ENCODE measurements around the gene NMNAT3. TPM values are rescaled to one million over a fixed set of nuclear protein-coding genes. Genes with fewer than 3 reads are reported as not detected.
"Not testable (repeated sequence)": the region's sequence is repeated elsewhere in the genome, so short reads cannot be mapped to it uniquely, and the experiment has no call there.

NMNAT3 gene
- total RNA-seq, 4 donors from 2014 or later: 3.5 to 9.5 (median 7.2) TPM

- no peak for ATAC-seq (ENCODE audit: low FRiP score)
- no peak for DNase-seq (ENCODE audit: low spot score)
- no peak for TF ChIP-seq CTCF (IDR thresholded peaks at IDR 0.05)
Observed at GRCh38 chr3:139587797-139588196, 90.0 kb downstream of the NMNAT3 start.

GRCh38 chr3:139586420-139587017, 91.3 kb downstream of the NMNAT3 start:
- no peak for DNase-seq (ENCODE audit: low spot score)
- no peak for TF ChIP-seq CTCF (IDR thresholded peaks at IDR 0.05)
- no peak for ATAC-seq (ENCODE audit: low FRiP score)

GRCh38 chr3:139585820-139586219, 92.0 kb downstream of the NMNAT3 start:
- DNase-seq (ENCODE audit: low spot score): no peak
- TF ChIP-seq CTCF (IDR thresholded peaks at IDR 0.05): no peak
- no peak for ATAC-seq (ENCODE audit: low FRiP score)

- not testable (repeated sequence) for ATAC-seq (ENCODE audit: low FRiP score); DNase-seq (ENCODE audit: low spot score)
Observed at GRCh38 chr3:139583651-139584050, 94.1 kb downstream of the NMNAT3 start.

- ATAC-seq (ENCODE audit: low FRiP score): no peak
- no peak for DNase-seq (ENCODE audit: low spot score)
- TF ChIP-seq CTCF (IDR thresholded peaks at IDR 0.05): no peak
Observed at GRCh38 chr3:139578783-139579182, 99.0 kb downstream of the NMNAT3 start.

GRCh38 chr3:139577909-139578308, 99.9 kb downstream of the NMNAT3 start:
- DNase-seq (ENCODE audit: low spot score) (no peak), ATAC-seq (ENCODE audit: low FRiP score) (no peak)
- TF ChIP-seq CTCF (IDR thresholded peaks at IDR 0.05): no peak

GRCh38 chr3:139577346-139577745, 100.4 kb downstream of the NMNAT3 start:
- ATAC-seq (ENCODE audit: low FRiP score): no peak
- DNase-seq (ENCODE audit: low spot score): no peak
- TF ChIP-seq CTCF (IDR thresholded peaks at IDR 0.05): no peak

All from omental fat pad (tissue), 4 donors.